Activated CD8-positive, alpha-beta T cell treated with anti-CD3 and anti-CD28 coated beads for 36 hours (primary cell): Measurements from ENCODE around the gene RND3. TPM values are rescaled to one million over a fixed set of nuclear protein-coding genes. Genes with fewer than 3 reads are reported as not detected.

Source experiments
- ATAC-seq: fragments of 200-7000 bp; cut with Tn5 transposase; one replicate; pipeline ENCODE4 v1.10.0; 2021; ENCODE audit warnings: mild to moderate bottlenecking, moderate library complexity
- CTCF ChIA-PET: fragments of 350-600 bp; sonication (Branson Sonifier 250); formaldehyde crosslinking; loops from one replicate; lab custom pipeline; 2021; ENCODE audit warnings: antibody characterized with exemption; lab: Charles Lee
- POLR2A ChIA-PET: fragments of 350-600 bp; sonication (Branson Sonifier 250); formaldehyde crosslinking; loops from one replicate; lab custom pipeline; 2021; ENCODE audit warnings: antibody characterized with exemption; lab: Charles Lee
- DNase-seq: peaks from one replicate; pipeline ENCODE4 v3.0.0-alpha.2; 2020
- H3K27ac Mint-ChIP-seq: one replicate; pipeline ENCODE4 v1.8.0; 2021; ENCODE audit warnings: mild to moderate bottlenecking, mixed read lengths
- H3K27me3 Mint-ChIP-seq: one replicate; pipeline ENCODE4 v1.8.0; 2021; ENCODE audit warnings: mixed read lengths
- H3K36me3 Mint-ChIP-seq: one replicate; pipeline ENCODE4 v1.8.0; 2021; ENCODE audit warnings: low read depth, mixed read lengths
- H3K4me1 Mint-ChIP-seq: one replicate; pipeline ENCODE4 v1.8.0; 2021; ENCODE audit warnings: low read depth, mixed read lengths
- H3K4me3 Mint-ChIP-seq: one replicate; pipeline ENCODE4 v1.8.0; 2021; ENCODE audit warnings: mild to moderate bottlenecking, moderate library complexity, mixed read lengths
- H3K9me3 Mint-ChIP-seq: one replicate; pipeline ENCODE4 v1.8.0; 2021; ENCODE audit warnings: mixed read lengths
- CTCF ChIP-seq: fragments of 200-600 bp; IDR thresholded peaks from one replicate; pipeline ENCODE4 v1.8.0; 2022; ENCODE audit warnings: antibody characterized with exemption, mild to moderate bottlenecking
- intact Hi-C: fragments of 100-400 bp; cut with micrococcal nuclease; formaldehyde crosslinking; loops from one replicate; pipeline ENCODE4 v1.10.0; 2022
- total RNA-seq, 2 experiments: library from RNA; stranded (reverse); gene quantifications; one replicate each; pipeline ENCODE4 v1.2.3, GENCODE V29; 2021

The RND3 gene
- total RNA-seq, 2 experiments from 2014 or later, result not detected

- Mint-ChIP-seq H3K4me1 (no peaks in the 10 kb centered on the region), H3K36me3 (no peaks in the 10 kb centered on the region), H3K27me3 (no peaks in the 10 kb centered on the region), H3K9me3 (no peaks in the 10 kb centered on the region), H3K27ac (no peak overlapping the region), H3K4me3 (no peak overlapping the region)
- ChIA-PET CTCF (no interaction called here), POLR2A (no interaction called here)
- DNase-seq (no peak), ATAC-seq (no peak)
- TF ChIP-seq CTCF, result no peak
- intact Hi-C loops, result no loop called here
Measured at GRCh38 chr2:150530168-150530567, 42.7 kb upstream of the RND3 start.

GRCh38 chr2:150528861-150529801, 41.7 kb upstream of the RND3 start:
- Mint-ChIP-seq H3K4me3 (no peak overlapping the region), H3K9me3 (no peaks in the 10 kb centered on the region), H3K27ac (no peak overlapping the region), H3K36me3 (no peaks in the 10 kb centered on the region), H3K4me1 (no peaks in the 10 kb centered on the region), H3K27me3 (peaks cover under 1% of the 10 kb centered on the region)
- ChIA-PET POLR2A (no interaction called here), CTCF (no interaction called here)
- intact Hi-C loops, result no loop called here
- TF ChIP-seq CTCF, result no peak
- ATAC-seq (no peak), DNase-seq (no peak)

- POLR2A ChIA-PET, result no interaction called here
Measured at GRCh38 chr2:150526827-150527226, 39.4 kb upstream of the RND3 start.

GRCh38 chr2:150526006-150526405, 38.5 kb upstream of the RND3 start:
- H3K27me3 Mint-ChIP-seq, result peaks cover 5% of the 10 kb centered on the region
- ATAC-seq (no peak), DNase-seq (no peak)
- H3K4me1 Mint-ChIP-seq, result no peaks in the 10 kb centered on the region
- TF ChIP-seq CTCF, result no peak
- POLR2A ChIA-PET, result no interaction called here
- CTCF ChIA-PET, result no interaction called here
- H3K36me3 Mint-ChIP-seq, result no peaks in the 10 kb centered on the region
- H3K9me3 Mint-ChIP-seq, result peaks cover 1% of the 10 kb centered on the region
- no peak overlapping the region for H3K4me3 Mint-ChIP-seq
- intact Hi-C loops, result no loop called here
- no peak overlapping the region for H3K27ac Mint-ChIP-seq

More at GRCh38 chr2:150526827-150527226, 39.4 kb upstream of the RND3 start:
- CTCF ChIA-PET, result no interaction called here
- Mint-ChIP-seq H3K4me1 (no peaks in the 10 kb centered on the region), H3K36me3 (no peaks in the 10 kb centered on the region), H3K4me3 (no peak overlapping the region), H3K27ac (no peak overlapping the region), H3K27me3 (peaks cover 5% of the 10 kb centered on the region), H3K9me3 (peaks cover 1% of the 10 kb centered on the region)
- no peak for DNase-seq
- intact Hi-C loops, result no loop called here
- no peak for TF ChIP-seq CTCF
- ATAC-seq, result no peak

GRCh38 chr2:150522269-150522668, 34.8 kb upstream of the RND3 start:
- H3K27ac Mint-ChIP-seq, result no peak overlapping the region
- POLR2A ChIA-PET, result no interaction called here
- DNase-seq, result no peak
- CTCF ChIA-PET, result no interaction called here
- H3K36me3 Mint-ChIP-seq, result no peaks in the 10 kb centered on the region
- ATAC-seq, result no peak
- intact Hi-C loops, result no loop called here
- no peak for TF ChIP-seq CTCF
- H3K4me1 Mint-ChIP-seq, result no peaks in the 10 kb centered on the region
- peaks cover 1% of the 10 kb centered on the region for H3K9me3 Mint-ChIP-seq
- H3K27me3 Mint-ChIP-seq, result peaks cover 5% of the 10 kb centered on the region
- no peak overlapping the region for H3K4me3 Mint-ChIP-seq
